HL-60 (cell line): Measurements from ENCODE around the gene OR52M1.

Source experiments
- GABPA ChIP-seq: IDR thresholded peaks from 2 replicates; pipeline ENCODE4 v1.6.1; 2012; ENCODE audit warnings: low read depth
- POLR2AphosphoS5 ChIP-seq: IDR thresholded peaks from 2 replicates; pipeline ENCODE4 v1.6.1; 2012; ENCODE audit warnings: low read depth
- SPI1 ChIP-seq: IDR thresholded peaks from 2 replicates; pipeline ENCODE4 v1.6.1; 2012; ENCODE audit warnings: low read depth, mild to moderate bottlenecking, borderline replicate concordance
- TF ChIP-seq, protein P1 (sequence below): IDR thresholded peaks from one replicate; pipeline ENCODE4 v1.5.1; 2011; ENCODE audit warnings: low read length, control low read depth, inconsistent platforms; ENCODE audit not compliant: insufficient read depth
- TF ChIP-seq, protein P2 (sequence below): IDR thresholded peaks from 2 replicates; pipeline ENCODE4 v1.6.1; 2012; ENCODE audit warnings: low read depth; ENCODE audit not compliant: insufficient replicate concordance

DNA sequence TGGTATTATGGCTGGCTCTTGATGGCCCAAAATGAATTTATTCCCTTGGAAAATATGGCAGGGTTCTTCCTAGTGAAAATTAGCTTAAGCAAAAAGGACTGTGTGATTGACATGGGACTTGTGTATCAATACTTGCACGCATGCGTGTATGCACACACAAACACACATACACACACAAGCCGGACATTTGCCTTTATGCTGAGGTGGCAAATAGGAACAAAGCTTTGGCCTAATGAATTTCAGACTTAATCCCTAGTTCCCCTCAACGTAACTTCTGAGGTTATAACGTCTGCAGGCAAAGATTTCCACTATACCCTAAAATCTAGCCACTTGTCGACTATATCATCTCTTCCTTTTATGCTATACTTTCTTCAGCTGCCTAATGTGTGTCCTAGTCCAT, 33.6 kb downstream of the OR52M1 start:
- TF ChIP-seq, protein P1, sequence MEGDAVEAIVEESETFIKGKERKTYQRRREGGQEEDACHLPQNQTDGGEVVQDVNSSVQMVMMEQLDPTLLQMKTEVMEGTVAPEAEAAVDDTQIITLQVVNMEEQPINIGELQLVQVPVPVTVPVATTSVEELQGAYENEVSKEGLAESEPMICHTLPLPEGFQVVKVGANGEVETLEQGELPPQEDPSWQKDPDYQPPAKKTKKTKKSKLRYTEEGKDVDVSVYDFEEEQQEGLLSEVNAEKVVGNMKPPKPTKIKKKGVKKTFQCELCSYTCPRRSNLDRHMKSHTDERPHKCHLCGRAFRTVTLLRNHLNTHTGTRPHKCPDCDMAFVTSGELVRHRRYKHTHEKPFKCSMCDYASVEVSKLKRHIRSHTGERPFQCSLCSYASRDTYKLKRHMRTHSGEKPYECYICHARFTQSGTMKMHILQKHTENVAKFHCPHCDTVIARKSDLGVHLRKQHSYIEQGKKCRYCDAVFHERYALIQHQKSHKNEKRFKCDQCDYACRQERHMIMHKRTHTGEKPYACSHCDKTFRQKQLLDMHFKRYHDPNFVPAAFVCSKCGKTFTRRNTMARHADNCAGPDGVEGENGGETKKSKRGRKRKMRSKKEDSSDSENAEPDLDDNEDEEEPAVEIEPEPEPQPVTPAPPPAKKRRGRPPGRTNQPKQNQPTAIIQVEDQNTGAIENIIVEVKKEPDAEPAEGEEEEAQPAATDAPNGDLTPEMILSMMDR, result no peak
- TF ChIP-seq POLR2AphosphoS5, result no peak
- TF ChIP-seq GABPA, result no peak
- TF ChIP-seq, protein P2, sequence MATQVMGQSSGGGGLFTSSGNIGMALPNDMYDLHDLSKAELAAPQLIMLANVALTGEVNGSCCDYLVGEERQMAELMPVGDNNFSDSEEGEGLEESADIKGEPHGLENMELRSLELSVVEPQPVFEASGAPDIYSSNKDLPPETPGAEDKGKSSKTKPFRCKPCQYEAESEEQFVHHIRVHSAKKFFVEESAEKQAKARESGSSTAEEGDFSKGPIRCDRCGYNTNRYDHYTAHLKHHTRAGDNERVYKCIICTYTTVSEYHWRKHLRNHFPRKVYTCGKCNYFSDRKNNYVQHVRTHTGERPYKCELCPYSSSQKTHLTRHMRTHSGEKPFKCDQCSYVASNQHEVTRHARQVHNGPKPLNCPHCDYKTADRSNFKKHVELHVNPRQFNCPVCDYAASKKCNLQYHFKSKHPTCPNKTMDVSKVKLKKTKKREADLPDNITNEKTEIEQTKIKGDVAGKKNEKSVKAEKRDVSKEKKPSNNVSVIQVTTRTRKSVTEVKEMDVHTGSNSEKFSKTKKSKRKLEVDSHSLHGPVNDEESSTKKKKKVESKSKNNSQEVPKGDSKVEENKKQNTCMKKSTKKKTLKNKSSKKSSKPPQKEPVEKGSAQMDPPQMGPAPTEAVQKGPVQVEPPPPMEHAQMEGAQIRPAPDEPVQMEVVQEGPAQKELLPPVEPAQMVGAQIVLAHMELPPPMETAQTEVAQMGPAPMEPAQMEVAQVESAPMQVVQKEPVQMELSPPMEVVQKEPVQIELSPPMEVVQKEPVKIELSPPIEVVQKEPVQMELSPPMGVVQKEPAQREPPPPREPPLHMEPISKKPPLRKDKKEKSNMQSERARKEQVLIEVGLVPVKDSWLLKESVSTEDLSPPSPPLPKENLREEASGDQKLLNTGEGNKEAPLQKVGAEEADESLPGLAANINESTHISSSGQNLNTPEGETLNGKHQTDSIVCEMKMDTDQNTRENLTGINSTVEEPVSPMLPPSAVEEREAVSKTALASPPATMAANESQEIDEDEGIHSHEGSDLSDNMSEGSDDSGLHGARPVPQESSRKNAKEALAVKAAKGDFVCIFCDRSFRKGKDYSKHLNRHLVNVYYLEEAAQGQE, result no peak
- TF ChIP-seq SPI1, result no peak
